GM18861 (cell line): ENCODE results near the gene LSM3.

Experiments used
- ATAC-seq: cut with Tn5 transposase; IDR thresholded peaks from one replicate; pipeline ENCODE4 v1.9.1; 2021; ENCODE audit not compliant: unreplicated experiment

LSM3 gene

DNA sequence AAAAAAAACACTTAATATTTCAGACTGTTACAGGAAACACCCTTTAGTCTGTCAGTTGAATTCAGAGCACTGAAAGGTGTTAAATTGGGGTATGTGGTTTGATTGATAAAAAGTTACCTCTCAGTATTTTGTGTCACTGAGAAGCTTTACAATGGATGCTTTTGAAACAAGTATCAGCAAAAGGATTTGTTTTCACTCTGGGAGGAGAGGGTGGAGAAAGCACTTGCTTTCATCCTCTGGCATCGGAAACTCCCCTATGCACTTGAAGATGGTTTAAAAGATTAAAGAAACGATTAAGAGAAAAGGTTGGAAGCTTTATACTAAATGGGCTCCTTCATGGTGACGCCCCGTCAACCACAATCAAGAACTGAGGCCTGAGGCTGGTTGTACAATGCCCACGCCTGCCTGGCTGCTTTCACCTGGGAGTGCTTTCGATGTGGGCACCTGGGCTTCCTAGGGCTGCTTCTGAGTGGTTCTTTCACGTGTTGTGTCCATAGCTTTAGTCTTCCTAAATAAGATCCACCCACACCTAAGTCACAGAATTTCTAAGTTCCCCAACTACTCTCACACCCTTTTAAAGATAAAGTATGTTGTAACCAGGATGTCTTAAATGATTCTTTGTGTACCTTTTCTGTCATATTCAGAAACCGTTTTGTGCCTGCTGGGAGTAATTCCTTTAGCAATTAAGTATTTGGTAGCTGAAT lies 35.9 kb upstream of the LSM3 start:
- no peak for ATAC-seq

DNA sequence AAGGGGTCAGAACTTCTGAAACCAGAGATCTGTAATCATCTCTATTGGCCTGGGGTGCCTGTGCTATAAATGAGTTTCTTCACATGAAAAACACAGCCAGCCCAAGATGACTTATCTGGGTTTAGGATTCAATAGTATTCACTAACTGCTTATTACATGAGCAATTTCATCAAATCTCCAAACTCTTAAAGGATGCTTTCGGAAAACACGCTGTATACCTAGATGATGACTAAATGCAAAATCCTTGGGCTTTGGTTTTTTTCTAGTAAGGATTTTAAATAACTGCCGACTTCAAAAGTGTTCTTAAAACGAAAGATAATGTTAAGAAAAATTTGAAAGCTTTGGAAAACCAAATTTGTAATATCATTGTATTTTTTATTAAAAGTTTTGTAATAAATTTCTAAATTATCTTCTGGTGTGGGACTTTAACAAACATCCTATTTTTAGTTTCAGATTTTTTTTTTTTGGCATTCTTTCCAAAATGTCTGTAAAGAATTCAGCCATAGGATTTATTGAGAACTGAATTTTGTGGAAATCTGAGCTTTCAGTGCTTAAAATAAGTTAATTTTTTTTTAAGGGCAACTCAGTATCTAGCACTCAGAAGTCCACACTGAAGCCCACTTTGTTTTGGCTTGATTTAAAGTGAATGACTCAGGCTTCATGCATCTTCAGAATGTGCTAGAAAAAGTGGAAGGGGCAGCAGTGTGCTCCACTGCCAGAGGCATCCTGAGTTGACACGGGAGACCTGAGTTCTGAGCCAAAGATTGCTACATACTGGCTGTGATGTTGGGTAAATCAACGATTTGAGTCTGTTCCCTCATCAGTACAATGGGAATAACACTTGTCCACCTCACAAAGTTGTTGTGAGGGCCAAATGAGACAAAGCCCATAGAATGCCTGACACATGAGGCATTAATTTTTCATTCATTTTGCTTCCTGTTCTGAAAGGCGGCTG lies 35.1 kb upstream of the LSM3 start:
- ATAC-seq, result no peak

- peak; percentile 90 for ATAC-seq
These were observed 34.1 kb upstream of the LSM3 start for GRCh38 chr3:14144423-14145075.

DNA sequence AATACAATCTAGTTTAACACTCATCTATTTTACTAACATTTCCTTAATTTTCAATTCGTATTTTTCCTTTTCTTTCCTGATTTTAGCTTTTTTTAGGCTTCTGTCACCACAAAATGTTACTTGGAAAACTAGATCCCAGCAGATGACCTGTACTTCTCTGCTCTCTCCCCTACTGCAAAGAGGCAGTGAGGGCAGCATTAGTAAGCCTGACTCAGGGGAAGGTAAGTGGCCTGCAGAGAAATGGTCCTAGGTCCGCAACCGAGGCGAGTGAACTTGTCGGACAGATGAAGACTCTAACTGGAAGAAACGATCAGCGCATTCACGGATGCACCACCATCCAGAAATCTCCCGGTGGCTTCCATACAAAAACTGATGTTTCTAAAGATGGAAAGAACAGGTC lies 33.4 kb upstream of the LSM3 start:
- ATAC-seq, result no peak

DNA sequence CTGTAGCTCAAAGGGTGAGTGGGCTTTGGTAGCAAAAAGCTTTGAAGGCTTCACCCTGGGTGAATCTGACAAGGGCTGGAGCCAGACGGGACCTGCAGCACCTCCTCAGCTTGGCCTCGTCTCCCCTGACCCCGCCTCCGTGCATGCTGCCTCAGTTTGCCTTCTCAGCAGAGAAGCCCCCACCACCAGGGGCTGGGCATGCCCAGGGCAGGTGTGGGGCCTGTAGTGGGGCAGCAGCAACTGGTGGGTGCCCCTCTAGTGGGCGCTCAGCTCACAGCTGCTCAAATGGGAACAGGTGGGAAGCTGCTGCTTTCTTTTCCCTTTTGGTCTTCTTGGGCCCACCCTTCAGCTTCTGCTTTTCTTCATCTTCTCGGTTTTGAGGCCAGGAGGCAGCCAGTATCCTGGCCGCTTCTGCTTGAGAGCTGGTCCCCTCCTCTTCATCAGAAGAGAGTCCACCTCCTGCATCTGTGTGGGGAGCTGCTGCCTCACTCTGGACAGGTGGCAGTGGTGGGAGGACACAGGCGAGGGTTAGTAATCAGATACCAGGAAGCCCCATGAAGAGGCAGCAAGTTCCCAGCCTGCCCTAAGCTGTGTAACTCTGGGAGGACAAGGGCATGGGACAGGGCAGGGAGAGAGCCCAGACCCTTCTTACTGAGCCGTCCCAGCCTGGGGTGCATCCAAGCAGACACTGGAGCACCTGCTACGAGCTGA lies 32.8 kb upstream of the LSM3 start:
- ATAC-seq, result no peak

DNA sequence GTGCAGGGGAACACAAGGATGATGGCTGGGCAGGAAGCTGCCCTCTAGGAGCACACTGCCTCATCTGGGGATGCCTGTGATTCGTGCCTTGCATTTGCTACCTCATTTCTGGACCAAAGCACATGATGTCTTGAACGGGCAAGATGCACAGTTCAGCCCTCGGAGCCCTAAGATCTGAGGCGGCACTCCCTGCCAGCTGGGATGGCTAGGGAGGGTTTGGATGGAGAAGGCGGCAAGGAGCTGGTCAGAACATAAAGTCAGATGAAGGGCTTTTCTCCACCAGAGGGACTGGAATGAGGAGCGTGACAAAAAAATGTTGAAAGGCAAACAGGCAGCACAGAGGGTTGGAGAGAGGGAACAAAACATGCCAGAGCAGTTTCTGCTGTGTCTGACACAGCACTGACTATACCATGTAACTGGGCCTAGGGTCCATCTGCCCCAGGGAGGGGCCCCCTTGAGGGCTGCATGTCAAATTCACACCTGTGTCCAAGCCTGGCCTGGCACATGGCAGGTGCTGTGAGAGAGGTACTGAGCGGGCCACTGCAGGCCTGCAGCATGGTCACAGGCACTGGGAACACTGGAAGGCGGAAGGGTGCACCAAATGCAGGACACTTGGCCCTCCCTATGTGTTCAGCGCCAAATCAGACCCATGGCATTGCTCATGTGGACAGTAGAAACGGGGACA lies 32.1 kb upstream of the LSM3 start:
- ATAC-seq, result no peak

GRCh38 chr3:14147066-14147435 lies 31.6 kb upstream of the LSM3 start:
- ATAC-seq, result no peak

DNA sequence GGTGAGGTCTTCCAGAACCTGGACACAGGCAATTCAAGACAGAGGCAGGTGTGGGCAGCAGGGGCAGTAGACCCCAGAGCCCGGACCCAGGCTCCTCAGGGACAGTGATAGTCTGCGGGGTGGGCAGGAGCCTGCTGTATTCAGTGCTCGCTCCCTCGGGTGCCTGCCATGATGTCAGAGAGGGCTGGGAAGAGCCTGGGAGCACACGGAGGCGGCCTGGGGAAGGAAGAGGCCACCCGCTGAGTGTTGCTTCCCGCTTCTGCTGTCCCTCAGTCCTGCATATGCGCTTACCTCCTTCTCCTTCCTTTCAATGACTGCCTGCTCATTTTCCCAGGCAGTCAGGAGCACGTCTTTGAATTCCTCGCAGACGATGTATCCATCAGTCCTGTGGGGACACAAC lies 31.0 kb upstream of the LSM3 start:
- ATAC-seq, result no peak

GRCh38 chr3:14148041-14148985 lies 30.3 kb upstream of the LSM3 start:
- ATAC-seq, result no peak

DNA sequence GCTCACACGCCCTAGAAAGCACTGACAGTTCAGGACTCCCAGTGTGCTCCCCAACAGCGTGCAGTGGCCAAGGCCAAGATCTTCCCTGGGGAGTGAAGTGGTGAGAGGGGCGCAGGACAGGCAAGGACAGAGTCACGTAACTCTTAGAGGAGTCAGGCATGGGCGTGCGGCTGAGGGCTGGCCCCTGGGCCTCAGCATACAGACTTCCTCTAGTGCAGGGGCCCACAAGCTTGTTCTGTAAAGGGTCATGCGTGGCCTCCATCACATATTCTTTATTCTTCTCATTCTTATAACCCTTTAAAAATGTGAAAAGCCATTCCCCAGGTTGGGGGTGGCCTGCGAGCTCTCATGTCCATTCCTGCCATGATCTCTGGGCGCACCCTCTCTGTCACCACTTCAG lies 28.5 kb upstream of the LSM3 start:
- ATAC-seq, result no peak

DNA sequence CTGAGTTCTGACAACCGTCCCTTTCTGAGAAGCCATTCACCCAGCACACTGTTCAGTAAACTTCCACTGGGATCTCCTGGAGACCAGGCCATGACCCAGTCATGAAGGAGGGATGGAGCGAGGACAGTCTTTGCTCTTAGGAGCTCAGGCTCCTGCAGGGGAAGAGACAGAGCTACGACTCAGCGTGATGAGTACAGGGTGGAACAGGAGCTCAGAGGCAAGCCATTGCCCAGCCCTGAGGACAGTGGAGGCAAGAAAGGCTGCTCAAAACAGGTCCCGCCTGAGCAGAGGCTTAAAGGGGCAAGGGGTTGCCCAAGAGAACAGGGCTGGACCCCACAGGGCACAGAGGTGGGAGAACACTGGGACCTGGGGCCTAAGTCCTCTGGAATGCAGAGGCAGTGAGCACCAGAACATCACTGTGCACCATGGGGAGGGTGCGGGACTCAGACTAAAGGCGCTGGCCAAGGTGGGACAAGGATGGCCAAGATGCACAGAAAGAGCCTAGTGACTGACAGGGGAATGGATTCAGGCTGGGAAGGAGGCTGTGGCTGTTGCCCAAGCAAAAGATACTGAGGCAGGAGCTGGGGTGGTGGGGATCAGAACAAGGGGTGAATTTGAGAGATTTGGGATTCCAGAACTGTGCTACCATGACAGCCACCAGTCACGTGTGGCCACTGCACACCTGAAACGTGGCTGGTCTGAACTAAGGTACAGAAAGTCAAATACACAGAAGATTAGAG lies 28.0 kb upstream of the LSM3 start:
- no peak for ATAC-seq

- ATAC-seq, result no peak
These were observed 27.0 kb upstream of the LSM3 start for GRCh38 chr3:14151471-14152083.

DNA sequence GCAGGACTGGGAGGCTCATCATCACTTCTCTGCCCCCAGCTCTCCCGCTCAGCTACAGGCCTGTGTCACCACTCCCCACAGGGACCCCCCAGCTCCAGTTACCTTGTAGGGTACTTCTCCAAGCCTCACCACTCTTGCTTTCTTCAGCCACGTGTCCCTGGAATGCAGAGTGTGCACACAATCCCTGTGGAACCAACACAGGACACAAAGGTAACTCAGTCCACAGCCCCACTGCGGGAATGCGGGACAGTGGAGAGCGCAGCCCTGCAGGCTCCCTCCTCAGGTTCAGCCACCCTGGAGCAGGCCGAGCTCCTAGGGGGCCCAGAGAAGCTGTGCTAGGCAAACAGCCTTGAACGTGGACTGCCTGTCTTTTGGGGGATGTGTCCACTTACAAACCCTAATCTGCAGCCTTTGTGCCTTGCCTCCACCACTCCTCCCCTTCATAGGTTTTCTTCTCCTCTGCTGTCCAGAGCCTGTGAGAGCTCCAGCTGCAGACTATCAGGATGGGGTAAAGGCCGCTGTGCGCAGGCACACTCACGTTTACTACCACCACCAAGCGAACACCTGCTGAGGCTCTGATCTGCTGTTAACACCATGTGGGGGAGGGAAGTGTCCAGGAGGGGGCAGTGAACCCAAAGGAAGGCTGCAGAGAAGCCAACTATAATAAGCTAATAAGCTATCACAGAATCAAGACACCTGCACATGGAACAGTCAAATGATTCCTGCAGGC lies 26.2 kb upstream of the LSM3 start:
- no peak for ATAC-seq

DNA sequence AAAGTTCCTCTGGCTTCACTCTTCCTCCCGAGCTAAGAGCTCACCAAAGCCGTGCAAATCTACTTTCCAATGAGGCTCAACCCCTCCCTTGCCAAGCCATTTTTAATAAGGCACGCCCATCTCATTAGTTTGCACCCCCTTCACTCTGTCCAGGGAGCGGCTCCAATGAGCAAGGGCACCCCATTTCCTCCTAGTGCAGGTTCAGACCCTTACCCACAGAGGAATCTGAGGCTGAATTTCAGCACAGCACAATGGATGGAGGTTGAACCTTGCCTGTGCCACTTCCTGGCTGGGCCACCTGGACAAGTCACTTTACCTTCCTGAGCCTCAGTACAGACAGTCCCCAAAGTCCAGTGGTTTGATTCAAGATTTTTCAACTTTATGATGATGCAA lies 25.7 kb upstream of the LSM3 start:
- ATAC-seq, result no peak

DNA sequence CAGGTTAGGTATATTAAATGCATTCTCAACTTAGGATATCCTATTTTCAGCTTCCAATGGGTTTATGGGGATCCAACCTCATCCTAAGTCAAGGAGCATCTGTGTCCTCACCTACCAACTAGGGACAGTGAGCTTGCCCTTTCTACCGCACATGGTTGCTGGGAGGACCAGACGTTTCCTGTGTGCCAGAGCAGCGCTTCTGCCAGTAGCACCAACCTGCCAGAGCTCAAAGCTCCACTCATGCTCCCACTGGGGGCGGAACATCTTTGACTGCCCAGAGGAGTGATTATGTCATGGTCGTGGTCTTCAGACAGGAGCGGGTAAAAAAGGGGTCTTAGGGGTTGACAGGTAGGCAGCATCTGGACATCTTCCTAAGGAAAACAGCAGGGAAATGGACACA lies 25.0 kb upstream of the LSM3 start:
- ATAC-seq, result no peak

DNA sequence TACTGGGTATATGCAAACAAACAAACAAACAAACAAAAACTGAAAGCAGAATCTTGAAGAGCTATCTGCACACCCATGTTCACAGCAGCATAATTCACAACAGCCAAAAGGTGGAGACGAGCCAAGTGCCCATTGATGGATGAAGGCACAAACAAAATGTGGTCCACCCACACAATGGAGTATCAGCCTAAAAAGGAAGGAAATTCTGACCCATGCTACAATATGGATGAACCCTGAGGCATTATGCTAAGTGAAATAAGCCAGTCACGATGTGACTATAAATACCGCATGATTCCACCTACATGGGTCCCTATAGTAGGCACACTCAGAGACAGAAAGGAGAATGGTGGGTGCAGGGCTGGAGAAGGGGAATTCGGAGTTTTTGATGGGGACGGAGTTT lies 24.3 kb upstream of the LSM3 start:
- ATAC-seq, result no peak

DNA sequence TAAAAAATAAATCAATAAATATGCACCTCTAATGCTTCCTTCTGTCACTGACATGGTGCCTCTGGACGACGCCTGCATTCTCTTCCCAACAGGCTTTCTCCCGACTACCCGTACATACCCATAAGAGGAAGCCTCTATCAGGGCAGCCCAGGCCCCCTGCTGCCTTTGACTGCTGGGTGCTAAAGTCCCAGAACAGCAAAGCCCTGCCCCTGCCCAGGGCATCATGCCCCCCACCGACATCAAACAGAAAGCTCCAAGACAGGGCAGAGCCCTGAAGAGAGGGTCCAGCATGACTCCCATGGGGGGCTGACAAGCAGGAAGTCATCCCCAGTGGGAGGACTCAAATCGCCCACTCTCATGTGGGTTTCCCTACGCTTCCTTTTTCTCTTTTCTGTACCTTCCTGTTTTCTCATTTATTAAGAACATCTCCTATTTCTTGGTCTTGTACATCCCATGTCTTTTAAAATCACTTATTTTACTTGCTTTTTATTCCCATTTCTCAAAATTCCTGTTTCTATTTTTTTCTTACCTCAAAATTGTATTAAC lies 23.6 kb upstream of the LSM3 start:
- ATAC-seq, result no peak

DNA sequence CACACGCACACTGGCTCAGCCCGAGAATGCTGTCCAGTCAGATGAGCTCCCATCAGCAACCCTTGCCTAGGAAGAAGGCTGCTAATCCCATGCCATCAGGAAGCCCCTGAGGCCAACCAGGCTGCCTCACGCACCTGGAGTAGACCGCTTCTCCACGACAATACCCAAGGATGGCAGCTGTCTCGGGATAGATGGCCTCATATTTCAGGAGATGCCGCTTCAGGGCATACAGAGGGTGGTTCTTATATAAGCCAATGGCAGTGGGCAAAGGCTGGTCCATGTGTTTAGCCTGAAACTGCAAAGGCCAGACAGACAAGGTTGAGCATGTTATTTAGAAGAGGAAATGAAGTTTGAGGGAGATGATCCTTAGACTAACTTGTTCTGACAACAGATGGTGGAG lies 22.4 kb upstream of the LSM3 start:
- ATAC-seq, result no peak
